Measurements from ENCODE around the gene ANKLE1.

DNA sequence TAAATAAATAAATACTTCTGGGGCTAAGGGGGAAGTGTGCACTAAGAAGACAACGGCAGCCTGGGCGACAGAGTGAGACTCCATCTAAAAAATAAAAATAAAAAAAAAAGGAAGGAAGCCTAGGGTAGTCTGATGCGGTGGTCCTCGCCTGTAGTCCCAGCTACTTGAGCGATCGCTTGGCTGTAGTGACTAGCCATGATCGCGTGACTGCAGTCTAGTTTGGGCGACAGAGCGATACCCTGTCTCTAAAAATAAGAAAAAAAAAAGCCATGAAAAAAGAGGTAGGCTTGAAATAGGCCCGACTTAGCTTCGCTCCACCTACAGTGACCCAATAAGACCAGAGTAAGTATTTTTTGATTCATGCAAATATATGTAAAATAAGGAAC lies 15.1 kb upstream of the ANKLE1 start:
- TF ChIP-seq RFX5 (IDR thresholded peaks at IDR 0.05; ENCODE audit: low read length) (no peak), POLR2AphosphoS5 (IDR thresholded peaks at IDR 0.05; ENCODE audit: low read depth, low read length) (no peak), SMC3 (IDR thresholded peaks at IDR 0.05; ENCODE audit: low read depth, low read length) (no peak)
- TF ChIP-seq, protein P1, sequence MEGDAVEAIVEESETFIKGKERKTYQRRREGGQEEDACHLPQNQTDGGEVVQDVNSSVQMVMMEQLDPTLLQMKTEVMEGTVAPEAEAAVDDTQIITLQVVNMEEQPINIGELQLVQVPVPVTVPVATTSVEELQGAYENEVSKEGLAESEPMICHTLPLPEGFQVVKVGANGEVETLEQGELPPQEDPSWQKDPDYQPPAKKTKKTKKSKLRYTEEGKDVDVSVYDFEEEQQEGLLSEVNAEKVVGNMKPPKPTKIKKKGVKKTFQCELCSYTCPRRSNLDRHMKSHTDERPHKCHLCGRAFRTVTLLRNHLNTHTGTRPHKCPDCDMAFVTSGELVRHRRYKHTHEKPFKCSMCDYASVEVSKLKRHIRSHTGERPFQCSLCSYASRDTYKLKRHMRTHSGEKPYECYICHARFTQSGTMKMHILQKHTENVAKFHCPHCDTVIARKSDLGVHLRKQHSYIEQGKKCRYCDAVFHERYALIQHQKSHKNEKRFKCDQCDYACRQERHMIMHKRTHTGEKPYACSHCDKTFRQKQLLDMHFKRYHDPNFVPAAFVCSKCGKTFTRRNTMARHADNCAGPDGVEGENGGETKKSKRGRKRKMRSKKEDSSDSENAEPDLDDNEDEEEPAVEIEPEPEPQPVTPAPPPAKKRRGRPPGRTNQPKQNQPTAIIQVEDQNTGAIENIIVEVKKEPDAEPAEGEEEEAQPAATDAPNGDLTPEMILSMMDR (IDR thresholded peaks at IDR 0.05), result no peak

Measured in SK-N-SH (cell line).